Measurements from ENCODE around the gene PHYHD1. TPM values are rescaled to one million over a fixed set of nuclear protein-coding genes. Genes with fewer than 3 reads are reported as not detected.
A peak's percentile ranks its signal among the peaks of the same experiment; 100 is the strongest.

The PHYHD1 gene
- total RNA-seq: 1.1 TPM

DNA sequence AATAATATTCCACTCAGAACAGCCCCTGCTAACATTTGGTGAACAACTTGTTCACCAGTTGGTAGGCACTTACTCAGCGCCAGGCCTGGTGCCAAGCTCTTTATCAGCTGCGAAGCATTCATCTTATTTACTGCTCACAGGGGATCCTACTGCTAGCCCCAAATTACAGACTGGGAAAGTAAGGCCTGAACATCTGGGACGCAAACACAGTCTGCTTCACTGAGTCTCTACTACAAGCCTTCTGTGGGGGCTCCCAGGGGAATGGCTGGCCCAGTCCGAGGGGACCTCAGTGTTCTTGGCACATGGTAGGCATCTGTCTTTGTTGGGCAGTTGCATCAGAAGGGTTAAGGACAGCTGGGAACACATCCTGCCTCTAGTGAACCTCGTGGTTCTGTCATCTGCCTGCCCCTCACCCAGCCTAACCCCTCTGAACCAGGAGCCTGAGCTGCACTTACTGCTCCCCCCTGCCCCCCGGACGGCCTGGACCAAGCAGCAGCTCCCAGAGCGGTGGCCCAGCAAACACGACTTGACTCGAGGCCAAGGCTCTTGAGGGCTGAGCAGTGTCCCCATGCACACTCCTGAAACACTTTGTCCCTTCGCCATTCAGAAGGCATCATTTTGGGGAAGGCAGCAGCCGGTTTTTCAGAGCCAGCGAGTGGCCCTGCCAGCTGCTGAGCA lies at the start of gene PHYHD1:
Gene PHYHD1, plus strand, starts transcription at position 602 of the 678 bp plus-strand sequence. CDS start 1,342 bp downstream, outside the sequence.
- DNase-seq: peak; percentile 68

DNA sequence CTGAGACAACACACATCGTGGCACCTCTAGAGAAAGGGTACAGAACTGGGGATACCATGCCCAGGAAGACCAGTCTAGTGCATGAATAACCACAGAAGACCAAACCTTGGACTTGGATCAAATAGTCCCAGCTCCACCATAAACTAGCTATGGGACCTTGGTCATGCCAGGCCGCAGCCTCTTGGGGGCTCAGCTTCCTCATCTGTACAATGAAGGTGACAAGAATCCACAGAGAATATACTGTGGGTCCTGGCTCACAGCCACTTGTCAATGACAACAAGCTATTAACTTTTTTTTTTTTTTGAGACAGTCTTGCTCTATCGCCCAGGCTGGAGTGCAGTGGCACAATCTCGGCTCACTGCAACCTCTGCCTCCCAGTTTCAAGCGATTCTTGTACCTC lies 42.9 kb upstream of the PHYHD1 start:
- no peak for DNase-seq

DNA sequence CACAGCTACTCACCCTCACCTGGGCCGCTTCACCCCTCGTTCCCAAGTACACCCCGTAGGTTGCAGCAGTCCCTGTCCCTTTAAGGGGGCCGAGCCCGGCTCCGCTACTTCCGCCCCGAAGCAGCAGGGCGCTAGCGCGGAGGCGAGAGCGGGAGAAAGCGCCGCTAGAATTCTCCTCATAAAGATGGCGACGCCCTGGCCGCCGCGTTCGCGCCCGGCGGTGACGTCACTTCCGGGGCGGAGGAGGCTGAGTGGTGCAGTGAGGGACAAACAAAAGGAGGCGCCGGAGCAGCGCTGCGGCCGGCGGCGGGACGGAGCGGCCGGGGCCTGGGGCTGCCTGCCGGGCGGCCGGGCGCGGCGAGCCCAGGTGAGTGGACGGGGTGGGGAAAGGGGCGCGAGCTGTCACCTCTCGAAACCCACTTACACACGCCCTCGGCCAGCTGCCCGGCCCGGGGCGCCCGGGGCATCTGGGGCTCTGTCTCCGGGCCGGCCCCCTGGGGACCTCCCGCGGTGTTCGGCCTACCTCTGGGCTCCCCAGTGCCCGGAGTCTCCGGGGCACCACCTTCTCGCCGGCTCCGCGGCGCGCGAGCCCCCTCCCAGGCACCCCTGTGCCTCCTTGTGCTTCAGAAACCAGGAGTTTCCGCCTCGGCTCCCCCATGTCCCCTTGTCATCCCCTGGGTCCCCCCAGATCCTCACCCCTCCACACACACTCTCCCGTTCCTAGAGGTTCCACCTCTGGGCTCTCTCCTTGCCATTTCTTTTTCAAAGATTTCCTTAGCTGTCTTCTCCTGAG lies 38.7 kb upstream of the PHYHD1 start, which contains the start of the genes KYAT1 and LRRC8A:
Gene KYAT1, minus strand, starts transcription at position 67 of the 793 bp plus-strand sequence. CDS start 36,545 bp downstream, outside the sequence.
Gene LRRC8A, plus strand, starts transcription at position 250 of the 793 bp plus-strand sequence. CDS start 25,032 bp downstream, outside the sequence.
- DNase-seq: peak; percentile 97

DNA sequence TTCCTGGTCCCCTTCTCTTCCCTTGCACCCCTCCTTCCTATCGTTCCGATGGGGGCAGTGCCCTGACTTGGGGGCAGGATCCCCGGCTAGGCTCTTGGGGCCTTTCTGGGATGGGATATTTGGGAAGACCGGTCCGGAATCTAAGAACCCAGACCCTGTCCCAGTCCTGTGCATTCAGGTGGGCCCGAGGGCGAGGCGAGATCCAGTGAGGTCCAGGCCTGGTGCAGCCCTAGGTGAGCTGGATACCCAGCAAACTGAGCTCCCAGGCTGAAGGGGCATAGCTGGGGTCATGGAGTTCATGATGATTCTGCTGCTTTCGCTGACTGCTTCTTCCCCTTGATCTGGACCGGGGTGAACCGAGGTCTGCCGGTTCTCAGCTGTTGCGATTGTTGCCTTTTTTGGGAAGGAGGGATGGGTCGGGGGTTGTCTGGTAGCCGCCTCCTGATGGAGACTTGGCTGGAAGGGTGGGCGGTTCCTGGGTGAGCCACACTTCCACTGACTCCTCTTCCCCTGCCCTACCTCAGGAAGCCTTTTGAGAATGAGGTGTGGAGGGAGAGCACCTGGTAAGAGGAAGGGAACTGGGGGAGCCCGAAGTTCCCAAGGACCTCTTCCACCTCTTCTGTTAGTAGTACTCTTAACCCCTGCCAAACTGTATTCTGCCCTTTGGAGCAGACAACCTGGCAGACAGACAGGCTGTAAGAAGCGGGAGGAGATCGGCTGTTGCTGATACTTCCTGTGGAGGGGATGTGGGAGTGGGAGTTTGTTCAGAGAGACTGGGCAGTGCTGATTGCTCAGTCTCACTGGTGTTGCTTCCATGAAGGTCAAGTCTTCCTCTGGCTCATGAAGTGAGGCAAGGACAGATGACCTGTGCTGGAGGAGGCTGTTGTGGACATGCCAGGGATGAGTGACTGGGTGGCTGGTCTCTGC lies 37.8 kb upstream of the PHYHD1 start:
- no peak for DNase-seq

DNA sequence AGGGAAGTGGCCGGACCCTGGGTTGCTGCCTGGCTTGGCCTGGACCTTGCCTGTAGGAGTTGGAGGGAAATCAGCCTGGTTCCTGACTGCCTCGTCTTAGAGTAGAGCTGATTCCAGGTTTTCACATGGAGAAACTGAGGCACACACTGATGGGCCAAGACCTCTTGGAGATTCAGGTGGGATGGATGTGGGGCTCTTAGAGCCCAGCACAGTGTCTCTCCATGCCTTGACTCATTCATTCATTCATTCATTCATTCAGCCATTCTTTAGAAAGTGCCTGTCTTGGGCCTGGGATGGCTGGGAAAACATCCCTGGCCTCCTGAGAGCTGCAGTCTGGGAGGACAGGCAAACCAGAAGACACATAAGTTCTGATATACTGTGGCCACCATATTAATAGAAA lies 36.6 kb upstream of the PHYHD1 start:
- no peak for DNase-seq

DNA sequence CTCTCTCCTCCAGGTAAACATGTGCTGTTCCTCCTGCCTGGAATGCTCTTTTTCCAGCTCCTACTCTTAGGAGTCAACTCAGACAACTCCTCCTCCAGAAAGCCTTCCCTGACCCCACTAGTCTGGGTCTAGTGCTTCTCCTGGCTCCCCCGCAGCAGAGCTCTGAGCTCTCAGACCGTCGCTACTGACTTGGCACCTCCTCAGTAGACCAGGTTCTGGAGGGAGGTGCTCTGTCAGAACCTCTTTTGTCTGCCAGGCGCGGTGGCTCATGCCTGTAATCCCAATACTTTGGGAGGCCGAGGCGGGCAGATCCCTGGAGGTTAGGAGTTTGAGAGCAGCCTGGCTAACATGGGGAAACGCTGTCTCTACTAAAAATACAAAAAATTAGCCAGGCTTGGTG lies 35.4 kb upstream of the PHYHD1 start:
- DNase-seq: no peak

DNA sequence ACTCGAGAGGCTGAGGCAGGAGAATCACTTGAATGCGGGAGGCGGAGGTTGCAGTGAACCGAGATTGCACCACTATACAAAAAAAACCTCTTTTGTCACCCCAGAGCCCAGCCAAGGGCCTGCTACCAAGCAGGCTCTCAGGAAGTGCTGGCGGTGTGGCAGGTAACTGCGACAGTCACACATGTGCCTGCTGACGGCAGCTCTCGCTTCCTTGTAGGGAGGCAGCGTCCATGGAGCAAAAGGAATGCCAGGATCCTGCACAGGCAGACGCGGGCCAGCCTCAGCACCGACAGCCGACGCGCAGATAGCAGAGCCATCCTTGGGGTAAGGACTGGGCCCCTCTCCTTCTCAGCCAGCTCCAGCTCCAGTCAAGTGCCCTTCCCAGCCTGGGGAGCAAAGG lies 35.0 kb upstream of the PHYHD1 start:
- no peak for DNase-seq

DNA sequence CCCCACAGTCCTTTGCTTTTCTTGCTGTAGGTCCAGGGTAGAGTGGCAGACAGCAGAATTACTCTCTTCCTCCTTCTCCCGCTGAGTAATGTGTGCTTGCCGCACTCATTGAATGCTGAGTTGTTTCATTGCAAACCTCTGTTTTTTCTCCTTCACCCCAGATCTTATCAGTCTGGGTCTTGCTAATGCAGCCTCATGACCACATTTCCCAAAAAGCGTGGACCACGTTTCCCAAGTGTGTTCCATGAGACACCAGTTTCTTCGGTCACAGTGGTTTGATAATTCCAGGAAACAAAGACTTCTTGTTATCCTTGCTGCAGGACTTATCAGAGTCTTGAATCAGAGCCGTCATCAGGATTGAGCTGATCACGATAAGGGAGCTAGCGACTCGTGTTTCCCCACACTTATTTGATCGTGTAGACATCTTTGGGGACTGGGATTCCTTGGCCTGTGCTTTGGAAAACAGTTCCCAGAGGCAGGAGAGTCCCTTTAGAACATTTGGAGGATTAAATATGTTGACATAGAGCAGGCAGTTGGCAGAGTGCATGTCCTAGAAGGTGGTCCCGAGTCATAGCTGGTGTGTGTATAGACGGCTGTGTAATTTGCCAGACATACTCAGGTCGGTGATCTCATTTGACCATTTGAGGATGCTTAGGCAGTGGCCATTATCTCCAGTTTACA lies 34.4 kb upstream of the PHYHD1 start:
- no peak for DNase-seq

DNA sequence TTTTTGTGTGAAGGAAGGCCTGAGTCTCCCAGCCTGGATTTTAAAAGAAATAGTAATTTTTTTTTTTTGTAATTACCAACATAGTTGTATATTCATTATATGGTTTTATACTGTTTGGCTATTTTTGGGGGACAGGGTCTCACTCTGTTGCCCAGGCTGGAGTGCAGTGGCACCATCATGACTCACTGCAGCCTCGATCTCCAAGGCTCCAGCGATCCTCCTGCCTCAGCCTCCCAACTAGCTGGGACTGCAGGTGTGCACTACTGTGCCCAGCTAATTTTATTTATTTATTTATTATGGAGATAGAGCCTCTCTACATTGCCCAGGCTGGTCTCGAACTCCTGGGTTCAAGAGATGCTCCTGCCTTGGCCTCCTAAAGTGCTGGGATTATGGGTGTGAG lies 33.7 kb upstream of the PHYHD1 start:
- DNase-seq: no peak

DNA sequence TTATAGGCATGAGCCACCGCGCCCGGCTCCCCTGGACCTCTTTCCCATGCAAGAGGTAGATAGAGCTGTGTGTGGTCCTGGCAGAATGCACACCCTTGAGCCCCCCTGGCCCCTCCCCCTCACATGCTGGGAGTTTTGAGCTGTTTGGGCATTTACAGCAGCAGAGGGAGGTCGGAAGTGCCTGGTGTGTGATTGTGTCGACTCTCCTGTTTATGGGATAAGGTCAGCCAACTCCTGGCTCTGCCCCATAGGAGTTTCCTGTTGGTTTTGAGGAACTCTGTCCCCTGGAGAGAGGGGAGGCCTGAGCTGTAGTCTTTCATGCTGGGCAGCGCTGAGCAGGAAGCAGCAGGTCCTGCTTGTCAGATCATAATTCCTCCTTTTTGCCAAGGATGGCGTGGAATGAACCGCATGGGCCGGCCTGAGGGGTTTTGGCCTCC lies 32.9 kb upstream of the PHYHD1 start:
- DNase-seq: no peak

DNA sequence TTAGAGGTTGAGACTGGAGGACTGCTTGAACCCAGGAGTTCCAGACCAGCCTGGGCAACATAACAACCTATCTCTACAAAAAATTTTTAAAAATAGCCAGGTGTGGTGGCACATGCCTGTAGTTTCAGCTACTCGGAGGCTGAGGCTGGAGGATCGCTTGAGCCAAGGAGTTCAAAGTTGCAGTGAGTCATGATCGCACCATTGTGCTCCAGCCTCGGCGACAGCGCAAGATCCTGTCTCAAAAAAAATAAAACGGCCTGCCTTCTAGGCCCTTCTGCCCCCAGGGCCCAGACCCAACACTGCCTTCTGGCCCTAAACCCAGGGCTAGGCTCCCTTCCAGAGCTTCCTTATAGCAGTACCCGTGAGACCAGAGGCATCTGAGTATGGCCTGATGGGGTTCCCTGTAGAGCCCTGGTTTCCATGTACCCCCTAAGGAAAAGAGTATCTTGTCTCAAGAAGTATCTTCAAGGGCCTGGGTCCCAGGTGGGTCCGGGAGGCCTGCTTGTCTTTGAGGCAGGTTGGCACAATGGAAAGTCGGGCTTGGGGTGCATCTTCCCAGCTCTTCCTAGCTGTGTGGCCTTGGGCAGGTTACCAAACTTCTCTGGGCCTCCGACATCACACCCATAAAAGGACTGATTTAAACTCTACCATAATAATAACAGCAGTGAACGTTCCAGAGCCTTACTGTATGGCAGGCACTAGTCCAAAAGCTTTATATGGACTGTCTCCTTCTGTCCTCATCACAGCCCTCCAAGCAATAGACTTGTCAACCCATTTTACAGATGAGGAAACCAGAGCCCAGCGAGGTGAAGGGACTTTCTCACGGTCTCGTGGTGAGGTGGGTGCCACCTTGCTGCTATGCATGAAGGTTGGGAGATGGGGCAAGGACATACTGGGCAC lies 29.2 kb upstream of the PHYHD1 start:
- no peak for DNase-seq

DNA sequence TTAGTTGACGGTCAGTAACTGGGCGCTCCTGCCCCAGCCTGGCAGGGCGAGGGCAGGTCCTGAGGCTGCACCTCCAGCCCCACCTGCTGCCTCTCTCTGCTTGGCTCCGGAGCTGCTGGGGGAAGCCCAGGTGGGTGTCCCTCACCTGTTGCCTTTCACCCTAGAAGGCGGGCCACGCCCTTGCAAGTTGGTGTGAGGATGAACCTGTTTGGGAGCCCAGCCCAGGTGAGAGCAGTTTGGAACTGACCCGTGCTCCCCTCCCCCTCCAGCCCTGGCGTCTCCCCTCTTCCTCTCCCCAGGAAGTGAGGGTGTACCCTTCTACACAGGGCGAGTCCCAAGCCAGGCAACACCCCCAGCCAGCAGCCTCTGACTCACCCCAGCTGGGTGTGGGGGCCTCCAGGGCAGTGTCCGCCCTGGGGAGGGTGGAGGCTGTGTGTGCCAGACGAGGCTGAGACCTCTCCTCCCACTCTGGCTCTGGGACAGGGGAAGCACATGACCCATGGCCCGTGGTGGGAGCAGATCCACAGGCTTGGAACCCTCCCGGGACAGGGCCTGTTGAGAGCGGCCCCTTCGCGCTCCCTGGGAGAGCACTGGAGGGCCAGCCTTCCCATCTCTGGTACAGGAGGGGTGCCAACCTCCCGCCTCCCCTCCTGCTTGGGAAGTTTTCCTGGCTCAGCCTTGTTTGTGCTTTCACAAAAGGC lies 28.4 kb upstream of the PHYHD1 start:
- peak; percentile 91 for DNase-seq

DNA sequence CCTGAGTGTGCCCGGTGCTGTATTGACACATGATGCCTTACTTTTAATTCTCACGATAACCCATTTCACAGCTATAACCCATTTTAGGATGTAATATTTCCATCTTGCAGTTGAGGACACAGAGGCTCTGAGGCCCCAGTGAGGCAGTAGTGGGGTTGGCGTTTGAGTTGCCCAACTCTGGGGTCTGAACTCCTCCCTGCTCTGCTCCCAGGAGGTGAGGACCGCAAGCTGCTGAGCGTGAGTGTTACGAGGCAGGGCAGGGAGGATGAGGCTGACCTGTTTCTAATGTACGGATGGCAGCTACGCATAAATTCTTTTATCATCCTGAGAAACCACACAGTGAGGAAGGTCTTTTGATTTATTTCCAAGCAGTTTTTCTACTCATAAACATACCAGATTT lies 27.4 kb upstream of the PHYHD1 start:
- DNase-seq: no peak

DNA sequence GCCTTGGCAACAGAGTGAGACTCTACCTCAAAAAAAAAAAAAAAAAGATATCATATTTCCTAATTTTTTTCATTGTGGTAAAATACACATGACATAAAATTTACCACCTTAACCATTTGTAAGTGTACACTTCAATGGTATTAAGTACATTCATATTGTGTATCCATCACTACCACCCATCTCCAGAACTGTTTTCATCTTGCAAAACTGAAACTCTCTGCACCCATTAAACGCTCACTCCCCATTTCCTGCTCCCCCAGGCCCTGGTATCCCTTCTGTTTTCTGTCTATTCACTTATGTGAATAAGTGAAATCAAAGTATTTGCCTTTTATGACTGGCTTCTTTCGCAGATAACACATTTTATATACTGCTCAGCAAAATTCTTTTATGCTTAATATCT lies 26.0 kb upstream of the PHYHD1 start:
- DNase-seq: no peak

DNA sequence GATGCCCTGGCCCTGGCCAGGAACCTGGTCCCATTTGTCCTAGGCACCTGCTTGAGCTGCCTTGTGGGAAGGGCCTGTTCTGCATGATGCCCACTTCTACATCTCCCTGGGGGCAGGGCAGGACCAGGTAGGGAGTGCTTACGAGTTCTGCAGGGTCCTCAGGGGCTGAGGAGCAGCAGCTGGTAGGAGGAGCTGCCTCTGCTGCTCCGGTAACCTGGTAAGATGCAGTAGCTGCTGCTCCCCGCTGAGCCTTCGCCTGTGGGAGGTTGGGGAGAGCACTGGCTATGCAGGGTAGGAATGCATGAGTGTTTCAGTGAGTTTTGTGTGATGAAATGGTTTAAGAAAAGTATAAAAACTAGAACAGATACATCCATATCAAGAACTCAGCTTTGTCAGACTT lies 25.2 kb upstream of the PHYHD1 start:
- DNase-seq: no peak

DNA sequence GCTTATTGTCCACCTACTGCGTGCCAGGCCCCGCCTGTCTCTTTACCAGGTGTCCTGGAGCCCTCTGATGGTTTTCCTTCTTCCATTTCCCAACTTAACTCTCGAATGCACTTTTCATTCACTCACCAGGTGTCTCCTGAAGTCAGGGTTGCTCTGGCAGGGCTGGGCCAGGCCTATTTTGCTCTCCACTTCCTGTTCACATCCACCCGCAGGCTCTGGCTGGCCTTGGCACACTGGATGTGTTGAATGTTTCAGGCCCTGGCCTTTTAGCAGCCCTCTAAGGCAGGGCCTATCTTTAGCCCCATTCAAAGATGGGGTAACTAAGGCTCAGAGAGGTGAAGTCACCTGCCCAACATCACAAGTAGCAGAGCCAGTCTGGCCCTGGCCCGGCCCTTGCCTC lies 22.4 kb upstream of the PHYHD1 start:
- DNase-seq: no peak

DNA sequence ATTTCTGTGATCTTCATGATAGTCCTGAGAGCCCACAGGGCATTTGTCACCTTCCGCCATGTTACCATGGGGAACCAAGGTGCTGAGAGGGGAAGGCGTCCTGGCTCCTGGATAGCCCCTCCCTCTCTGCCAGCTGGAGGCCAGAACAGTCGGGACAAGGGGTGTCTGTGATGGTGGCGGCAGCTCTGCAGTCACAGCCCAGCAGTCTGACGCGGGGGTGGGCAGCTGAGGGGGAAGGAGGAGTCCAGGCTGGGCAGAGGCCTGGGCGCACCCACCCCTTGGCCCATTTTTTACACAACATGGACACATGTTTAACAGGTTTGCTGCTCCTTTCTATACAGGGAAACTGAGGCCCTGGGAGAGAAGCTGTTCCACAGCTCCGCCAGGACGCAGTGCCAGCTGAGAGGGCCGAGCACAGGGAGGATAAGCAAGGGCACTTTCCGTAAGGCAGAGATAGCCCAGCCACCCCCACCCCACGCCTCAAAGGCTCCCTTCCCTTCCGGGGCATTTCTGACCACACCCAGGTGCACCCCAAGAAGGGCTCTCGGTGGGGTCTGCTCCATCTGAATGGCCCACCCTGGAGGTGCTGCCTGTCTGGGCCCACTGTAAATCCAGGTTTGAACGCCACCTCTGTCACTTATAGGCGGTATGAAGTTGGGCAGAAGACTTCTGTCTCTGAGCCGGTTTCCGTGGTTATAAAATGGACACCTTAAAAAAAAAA lies 21.8 kb upstream of the PHYHD1 start:
- no peak for DNase-seq

DNA sequence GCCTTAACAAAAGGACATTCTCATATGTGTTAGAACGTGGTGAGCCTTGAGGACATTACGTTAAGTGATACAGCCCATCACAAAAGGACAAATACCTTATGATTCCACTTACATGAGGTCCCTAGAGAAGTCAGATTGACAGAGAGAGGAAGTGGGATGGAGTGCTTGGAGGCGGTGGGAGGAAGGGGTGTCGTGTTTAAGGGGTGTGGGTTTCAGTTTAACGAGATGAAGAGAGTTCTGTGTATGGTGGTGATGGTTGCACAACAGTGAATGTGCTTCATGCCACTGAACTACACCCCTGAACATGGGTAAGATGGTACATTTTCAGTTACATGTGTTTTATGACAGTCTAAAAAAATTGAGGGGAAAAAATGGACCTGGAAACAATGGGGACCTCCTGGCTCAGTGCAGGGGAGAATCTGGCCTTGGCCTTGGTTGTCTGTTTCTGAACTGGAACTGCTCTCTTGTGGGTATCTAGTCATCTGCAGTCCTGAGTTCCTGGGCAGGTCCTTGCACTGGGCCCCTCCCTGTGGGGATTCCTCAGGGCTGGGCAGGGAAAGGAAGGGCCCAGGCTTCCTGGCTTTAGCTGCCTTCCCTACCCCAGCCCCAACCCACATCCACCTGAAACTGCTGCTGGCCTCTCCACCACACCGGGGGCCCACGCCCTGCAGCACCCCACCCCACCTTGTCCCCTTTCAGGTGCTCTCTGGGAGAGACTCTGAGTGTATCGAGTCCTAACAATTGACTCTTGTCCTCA lies 21.0 kb upstream of the PHYHD1 start:
- DNase-seq: no peak

DNA sequence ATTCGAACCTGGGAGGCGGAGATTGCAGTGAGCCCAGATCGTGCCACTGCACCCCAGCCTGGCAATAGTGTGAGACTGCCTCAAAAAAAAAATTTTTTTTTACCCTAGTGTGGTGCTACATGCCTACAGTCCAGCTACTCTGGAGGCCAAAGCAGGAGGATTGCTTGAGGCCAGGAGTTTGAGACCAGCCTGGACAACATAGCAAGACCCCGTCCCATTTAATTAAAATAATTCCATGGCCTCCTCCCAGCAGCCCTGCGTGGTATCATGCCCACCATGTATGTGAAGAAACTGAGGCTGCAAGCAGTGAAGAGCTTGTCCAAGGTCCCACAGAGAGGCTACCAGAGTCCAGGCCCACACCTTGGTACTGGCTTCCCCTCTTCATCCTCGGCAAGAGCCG lies 19.4 kb upstream of the PHYHD1 start:
- DNase-seq: no peak
